Endothelial cell of umbilical vein (primary cell): ENCODE data around the gene SH3BP4. TPM values are rescaled to one million over a fixed set of nuclear protein-coding genes. Genes with fewer than 3 reads are reported as not detected.

Experiments
- BruUV-seq: library from RNA; stranded (reverse); fragments of 400-500 nt; replicated peaks from 2 replicates; lab custom pipeline; 2021; lab: Mats Ljungman, UMichigan
- CTCF ChIA-PET: fragments of 300-600, 350-600 bp; sonication (Branson Sonifier 250); formaldehyde crosslinking; loops from one replicate; lab custom pipeline; 2021; ENCODE audit warnings: antibody characterized with exemption, inconsistent platforms; lab: Charles Lee
- POLR2A ChIA-PET: fragments of 300-600, 350-600 bp; sonication (Branson Sonifier 250); formaldehyde crosslinking; loops from one replicate; lab custom pipeline; 2021; ENCODE audit warnings: antibody characterized with exemption, inconsistent platforms; lab: Charles Lee
- DNase-seq: peaks from one replicate; pipeline ENCODE4 v3.0.0-alpha.2; 2011; ENCODE audit warnings: low read depth, low spot score
- FAIRE-seq: peaks from 2 replicates; lab custom pipeline; 2011; peaks lifted over from hg19 to GRCh38; lab: Jason Lieb, UNC
- H2AFZ ChIP-seq: 2 replicates; pipeline ENCODE4 v1.6.0; 2012; ENCODE audit warnings: low read depth, low read length, control low read depth, inconsistent platforms
- H3K27ac ChIP-seq: 2 replicates; pipeline ENCODE4 v1.5.1; 2011; ENCODE audit warnings: low read depth, mild to moderate bottlenecking, control low read depth, low read length, moderate library complexity; ENCODE audit not compliant: insufficient read depth
- H3K27me3 ChIP-seq, 2 experiments: 2 replicates each; pipeline versions ENCODE4 v1.6.0 to v1.6.1; 2011; ENCODE audit warnings: low read length in 2 of 2, mixed read lengths in 1 of 2; ENCODE audit not compliant: control insufficient read depth in 2 of 2, insufficient read depth in 2 of 2
- H3K36me3 ChIP-seq, 2 experiments: 2 replicates in 1 of 2; 3 replicates in 1 of 2; pipeline ENCODE4 v1.5.1; 2011; ENCODE audit warnings: low read length in 2 of 2, mild to moderate bottlenecking in 1 of 2, moderate library complexity in 1 of 2; ENCODE audit not compliant: control insufficient read depth in 2 of 2, insufficient read depth in 2 of 2; ENCODE audit errors: extremely low read depth in 1 of 2
- H3K4me1 ChIP-seq: 3 replicates; pipeline ENCODE4 v1.5.1; 2011; ENCODE audit warnings: mild to moderate bottlenecking, low read length; ENCODE audit not compliant: control insufficient read depth, insufficient read depth; ENCODE audit errors: extremely low read depth
- H3K4me2 ChIP-seq: 2 replicates; pipeline ENCODE4 v1.6.1; 2011; ENCODE audit warnings: low read length, control low read depth, mixed read lengths; ENCODE audit not compliant: insufficient read depth
- H3K4me3 ChIP-seq, 3 experiments: fragments of 200-600 bp in 1 of 3; sonication (generic), shearing (Covaris generic) in 1 of 3; replicated peaks in 1 of 3; 2 replicates each; pipeline ENCODE4 v1.5.1; 2011 to 2016; ENCODE audit warnings: control low read depth in 3 of 3, low read length in 3 of 3, mild to moderate bottlenecking in 2 of 3, inconsistent platforms in 1 of 3, low read depth in 1 of 3, moderate library complexity in 1 of 3; ENCODE audit not compliant: insufficient read depth in 1 of 3
- H3K79me2 ChIP-seq: 2 replicates; pipeline ENCODE4 v1.6.0; 2012; ENCODE audit warnings: low read length, inconsistent platforms; ENCODE audit not compliant: control insufficient read depth, insufficient read depth
- H3K9ac ChIP-seq: replicated peaks from 2 replicates; pipeline ENCODE3; 2011; ENCODE audit warnings: low read length, control low read depth; ENCODE audit not compliant: insufficient read depth; ENCODE audit errors: extremely low read depth
- H3K9me1 ChIP-seq: replicated peaks from 3 replicates; pipeline ENCODE4 v1.6.0; 2011; ENCODE audit warnings: mild to moderate bottlenecking, low read length; ENCODE audit not compliant: control insufficient read depth, insufficient read depth; ENCODE audit errors: extremely low read depth
- H3K9me3 ChIP-seq: replicated peaks from 2 replicates; pipeline ENCODE4 v1.5.1; 2012; ENCODE audit warnings: low read length, inconsistent platforms; ENCODE audit not compliant: control insufficient read depth, insufficient read depth
- H4K20me1 ChIP-seq: replicated peaks from 2 replicates; pipeline ENCODE3; 2011; ENCODE audit warnings: mild to moderate bottlenecking, low read length; ENCODE audit not compliant: control insufficient read depth, insufficient read depth; ENCODE audit errors: extremely low read depth
- EZH2 ChIP-seq: IDR thresholded peaks from 2 replicates; pipeline ENCODE4 v1.6.1; 2012; ENCODE audit warnings: borderline replicate concordance, low read depth, mild to moderate bottlenecking, moderate library complexity, low read length, inconsistent platforms; ENCODE audit not compliant: severe bottlenecking
- FOS ChIP-seq: IDR thresholded peaks from 2 replicates; pipeline ENCODE4 v1.6.1; 2011; ENCODE audit warnings: mild to moderate bottlenecking, low read length, moderate library complexity, borderline replicate concordance; ENCODE audit not compliant: insufficient read depth
- GATA2 ChIP-seq: IDR thresholded peaks from 2 replicates; pipeline ENCODE4 v1.7.0; 2011; ENCODE audit warnings: low read depth, mild to moderate bottlenecking, moderate library complexity, mixed read lengths, low read length; ENCODE audit not compliant: insufficient read length, insufficient read depth
- JUN ChIP-seq: IDR thresholded peaks from 2 replicates; pipeline ENCODE4 v1.6.1; 2011; ENCODE audit warnings: borderline replicate concordance, low read depth; ENCODE audit not compliant: insufficient read length, insufficient read depth
- MYC ChIP-seq: IDR thresholded peaks from one replicate; pipeline ENCODE4 v1.6.1; 2011; ENCODE audit warnings: mild to moderate bottlenecking, low read depth, low read length
- POLR2A ChIP-seq: IDR thresholded peaks from 2 replicates; pipeline ENCODE4 v1.6.1; 2012; ENCODE audit warnings: low read depth, mild to moderate bottlenecking, control low read depth, low read length
- POLR2AphosphoS5 ChIP-seq: IDR thresholded peaks from 2 replicates; pipeline ENCODE4 v1.6.1; 2012; ENCODE audit warnings: low read depth, mild to moderate bottlenecking, control low read depth, low read length, moderate library complexity; ENCODE audit not compliant: insufficient read depth
- dilution Hi-C: fragments of 300-500 bp; cut with MboI; formaldehyde crosslinking; loops from one replicate; pipeline ENCODE4 v1.15.0; 2019; ENCODE audit warnings: low sequenced_read_pairs; ENCODE audit not compliant: extremely low pct_ligation_motif_present
- intact Hi-C: fragments of 100-400 bp; cut with micrococcal nuclease; formaldehyde crosslinking; loops from one replicate; pipeline ENCODE4 v1.10.0; 2022
- polyA plus RNA-seq, 4 experiments: library from polyadenylated mRNA; depleted of rRNA in 3 of 4; stranded (reverse) in 3 of 4; unstranded in 1 of 4; fragments of >200 nt; gene quantifications; 2 replicates each; pipeline versions ENCODE4 v1.2.1 to v1.2.3, GENCODE V29; 2011 to 2012; ENCODE audit warnings: missing spikeins in 1 of 4
- total RNA-seq: library from RNA; stranded (reverse); gene quantifications from 2 replicates; pipeline ENCODE4 v1.2.3, GENCODE V29; 2021
- TF ChIP-seq, protein P1 (sequence below): IDR thresholded peaks from 2 replicates; pipeline ENCODE4 v1.6.1; 2011; ENCODE audit not compliant: insufficient read depth, insufficient read length
- TF ChIP-seq, protein P2 (sequence below), 2 donors: IDR thresholded peaks; 1 replicate in 1 of 2; 2 replicates in 1 of 2; pipeline ENCODE4 v1.5.1; 2011; ENCODE audit warnings: low read length in 2 of 2, mild to moderate bottlenecking in 2 of 2, moderate library complexity in 2 of 2, control low read depth in 1 of 2, inconsistent platforms in 1 of 2, low read depth in 1 of 2; ENCODE audit not compliant: insufficient read depth in 1 of 2; ENCODE audit errors: extremely low read depth in 1 of 2

The SH3BP4 gene
- total and polyA plus RNA-seq, 2 donors (not counting 3 experiments of a cell fraction or from before 2014, with no cell fraction given), result 85.2 to 100.0 TPM

DNA sequence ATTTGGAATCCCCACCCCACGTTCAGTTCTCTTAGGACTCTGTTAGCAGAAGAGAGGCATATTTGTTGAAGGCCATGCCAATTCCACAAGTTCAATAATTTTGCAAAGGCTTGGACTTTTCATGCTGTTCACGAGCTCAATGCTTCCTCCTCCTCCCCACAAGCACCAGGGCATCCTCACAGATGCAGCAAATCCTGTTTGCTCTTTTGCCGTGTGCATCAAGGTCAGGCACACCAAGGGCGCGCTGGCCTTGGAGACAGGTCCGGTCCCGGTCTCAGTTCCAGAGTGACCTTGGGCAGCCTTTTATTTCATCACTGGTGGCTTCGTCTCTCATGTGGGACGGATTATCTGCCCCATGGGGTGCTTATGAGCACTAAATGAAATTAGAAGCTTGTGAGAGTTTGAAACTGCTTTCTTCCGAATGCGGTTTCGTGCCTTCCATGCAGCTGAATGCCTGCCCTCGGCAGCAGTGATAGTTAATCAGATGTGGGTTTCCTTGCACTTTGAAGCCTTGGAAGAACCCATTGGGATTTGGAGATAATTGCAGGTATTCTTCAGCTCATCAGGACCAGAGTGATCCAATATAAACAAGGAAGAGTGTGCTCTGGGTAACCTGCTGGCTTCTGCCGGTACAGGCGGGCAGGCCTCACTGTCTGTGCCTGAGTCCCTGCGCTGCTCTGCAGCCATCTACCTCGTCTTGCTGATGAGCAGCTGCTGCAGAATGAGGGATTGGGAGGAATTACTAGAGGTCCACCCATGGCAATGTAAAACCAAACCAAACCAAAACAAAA is 140.8 kb downstream of the SH3BP4 start:
- dilution Hi-C loops, result no loop called here
- Histone ChIP-seq H3K9ac (no peak overlapping the region), H4K20me1 (no peaks in the 10 kb centered on the region), H3K27ac (no peak overlapping the region), H2AFZ (no peak overlapping the region), H3K27me3 (peaks cover 0 to 3% of the 10 kb centered on the region in 2 experiments), H3K36me3 (no peaks in the 10 kb centered on the region), H3K4me3 (no peak overlapping the region), H3K4me1 (peaks cover 7% of the 10 kb centered on the region), H3K9me1 (no peaks in the 10 kb centered on the region), H3K9me3 (no peaks in the 10 kb centered on the region), H3K4me2 (no peak overlapping the region), H3K79me2 (no peaks in the 10 kb centered on the region)
- ChIA-PET POLR2A (interaction anchor here (0.5 kb wide), 1 partner anchor 1861 kb away, joined by 3 read pairs; no protein-coding TSS in a partner anchor), CTCF (interaction anchor here (0.6 to 2.4 kb wide), 3 partner anchors 15 to 547 kb away, joined by 3 to 6 read pairs (median 3); no protein-coding TSS in a partner anchor)
- intact Hi-C loops, result no loop called here
- TF ChIP-seq, protein P1, sequence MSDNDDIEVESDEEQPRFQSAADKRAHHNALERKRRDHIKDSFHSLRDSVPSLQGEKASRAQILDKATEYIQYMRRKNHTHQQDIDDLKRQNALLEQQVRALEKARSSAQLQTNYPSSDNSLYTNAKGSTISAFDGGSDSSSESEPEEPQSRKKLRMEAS, result no peak
- TF ChIP-seq, protein P2, sequence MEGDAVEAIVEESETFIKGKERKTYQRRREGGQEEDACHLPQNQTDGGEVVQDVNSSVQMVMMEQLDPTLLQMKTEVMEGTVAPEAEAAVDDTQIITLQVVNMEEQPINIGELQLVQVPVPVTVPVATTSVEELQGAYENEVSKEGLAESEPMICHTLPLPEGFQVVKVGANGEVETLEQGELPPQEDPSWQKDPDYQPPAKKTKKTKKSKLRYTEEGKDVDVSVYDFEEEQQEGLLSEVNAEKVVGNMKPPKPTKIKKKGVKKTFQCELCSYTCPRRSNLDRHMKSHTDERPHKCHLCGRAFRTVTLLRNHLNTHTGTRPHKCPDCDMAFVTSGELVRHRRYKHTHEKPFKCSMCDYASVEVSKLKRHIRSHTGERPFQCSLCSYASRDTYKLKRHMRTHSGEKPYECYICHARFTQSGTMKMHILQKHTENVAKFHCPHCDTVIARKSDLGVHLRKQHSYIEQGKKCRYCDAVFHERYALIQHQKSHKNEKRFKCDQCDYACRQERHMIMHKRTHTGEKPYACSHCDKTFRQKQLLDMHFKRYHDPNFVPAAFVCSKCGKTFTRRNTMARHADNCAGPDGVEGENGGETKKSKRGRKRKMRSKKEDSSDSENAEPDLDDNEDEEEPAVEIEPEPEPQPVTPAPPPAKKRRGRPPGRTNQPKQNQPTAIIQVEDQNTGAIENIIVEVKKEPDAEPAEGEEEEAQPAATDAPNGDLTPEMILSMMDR (IDR thresholded peaks at IDR 0.05; ENCODE audit: extremely low read depth in 1 of 2, insufficient read depth in 1 of 2, low read depth in 1 of 2, low read length in 2 of 2), result no peak
- TF ChIP-seq POLR2A, result no peak
- TF ChIP-seq FOS, result no peak
- TF ChIP-seq MYC, result no peak
- no peak for TF ChIP-seq POLR2AphosphoS5
- TF ChIP-seq JUN, result no peak
- TF ChIP-seq EZH2, result no peak
- no peak for TF ChIP-seq GATA2
- DNase-seq (no peak), FAIRE-seq (no peak)
- BruUV-seq, result no TSS peak
